Measurements from ENCODE around the gene MCUB.

The MCUB gene

GRCh38 chr4:109648266-109648996 lies 88.4 kb downstream of the MCUB start:
- TF ChIP-seq GATA3 (IDR thresholded peaks at IDR 0.05; ENCODE audit: low read depth, low read length) (no peak), GATA2 (IDR thresholded peaks at IDR 0.05; ENCODE audit: low read depth, low read length) (no peak)

DNA sequence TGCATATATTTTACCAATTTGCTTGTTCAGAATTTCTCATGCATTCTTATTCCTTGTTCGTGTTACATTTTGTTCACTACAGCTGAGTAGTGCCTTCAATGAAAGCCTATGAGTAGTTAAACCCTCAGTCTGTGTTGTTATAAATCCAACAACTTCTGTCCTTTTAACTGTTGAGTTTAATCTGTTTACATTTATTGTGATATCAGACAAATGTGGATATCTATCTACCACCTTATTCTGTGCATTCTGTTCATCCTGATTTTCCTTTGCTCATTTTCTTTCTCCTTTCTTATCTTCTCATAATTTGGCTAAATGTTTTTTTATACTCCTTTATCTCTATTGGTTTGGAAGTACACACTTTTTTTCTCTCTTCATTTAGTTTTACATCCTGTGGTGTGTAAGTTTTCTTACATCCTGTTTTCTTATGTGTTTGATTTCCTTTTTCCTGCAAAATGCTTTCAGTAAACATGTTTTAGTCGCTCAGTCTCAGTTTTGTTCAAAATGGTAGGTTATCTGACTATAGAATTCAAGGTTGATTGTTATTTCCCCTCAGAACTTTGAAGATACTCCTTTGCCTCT lies 89.0 kb downstream of the MCUB start:
- TF ChIP-seq GATA3 (IDR thresholded peaks at IDR 0.05; ENCODE audit: low read depth, low read length) (no peak), GATA2 (IDR thresholded peaks at IDR 0.05; ENCODE audit: low read depth, low read length) (no peak)

- TF ChIP-seq GATA2 (IDR thresholded peaks at IDR 0.05; ENCODE audit: low read depth, low read length), result no peak
- no peak for TF ChIP-seq GATA3 (IDR thresholded peaks at IDR 0.05; ENCODE audit: low read depth, low read length)
Measured at GRCh38 chr4:109649872-109650271, 89.8 kb downstream of the MCUB start.

GRCh38 chr4:109655396-109655795 lies 95.3 kb downstream of the MCUB start:
- TF ChIP-seq GATA2 (IDR thresholded peaks at IDR 0.05; ENCODE audit: low read depth, low read length), result no peak
- no peak for TF ChIP-seq GATA3 (IDR thresholded peaks at IDR 0.05; ENCODE audit: low read depth, low read length)

GRCh38 chr4:109657854-109658418 lies 97.9 kb downstream of the MCUB start:
- TF ChIP-seq GATA3 (IDR thresholded peaks at IDR 0.05; ENCODE audit: low read depth, low read length) (no peak), GATA2 (IDR thresholded peaks at IDR 0.05; ENCODE audit: low read depth, low read length) (no peak)

DNA sequence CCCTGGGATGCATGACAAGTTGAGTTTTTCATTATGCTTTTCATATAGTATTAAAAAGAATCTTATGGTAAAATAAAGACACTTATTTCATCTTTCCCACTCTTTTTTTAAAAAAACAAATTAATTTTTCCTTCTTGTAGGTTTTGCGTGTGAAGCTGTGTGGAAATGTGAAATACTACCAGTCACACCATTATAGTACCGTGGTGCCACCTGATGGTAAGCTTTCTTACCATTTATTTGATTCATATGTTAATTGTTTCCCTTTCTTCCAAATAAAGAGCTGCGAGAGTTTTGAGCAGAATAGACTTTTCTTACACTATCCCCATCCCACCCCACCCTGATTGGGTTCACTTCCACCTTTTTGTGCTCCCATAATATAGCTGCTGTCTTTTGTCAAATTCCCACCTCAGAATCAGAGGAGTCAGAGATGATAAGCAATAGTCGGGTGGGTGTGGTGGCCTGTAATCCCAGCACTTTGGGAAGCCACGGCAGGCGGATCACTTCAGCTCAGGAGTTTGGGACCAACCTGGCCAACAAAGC lies 98.9 kb downstream of the MCUB start:
- TF ChIP-seq GATA3 (IDR thresholded peaks at IDR 0.05; ENCODE audit: low read depth, low read length) (no peak), GATA2 (IDR thresholded peaks at IDR 0.05; ENCODE audit: low read depth, low read length) (no peak)

DNA sequence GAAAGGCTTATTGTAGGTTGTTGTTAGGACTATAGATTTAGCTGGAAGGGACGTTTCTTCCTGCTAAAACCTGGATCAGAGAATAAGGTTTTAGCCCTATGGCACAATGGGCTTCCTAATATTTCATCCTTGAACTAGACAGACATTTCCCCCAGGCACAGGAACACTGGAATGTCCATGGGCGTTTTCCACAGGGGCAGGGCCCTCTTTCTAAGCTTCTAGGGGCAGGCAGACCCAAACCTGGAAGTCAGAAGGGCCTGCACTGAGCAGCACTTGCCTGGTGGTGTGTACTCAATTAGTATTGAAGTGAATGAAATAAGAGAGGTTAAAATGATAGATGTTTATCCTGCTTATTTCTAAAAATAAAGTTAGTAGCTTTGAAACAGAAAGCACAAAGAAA lies 102.1 kb downstream of the MCUB start:
- TF ChIP-seq GATA2 (IDR thresholded peaks at IDR 0.05; ENCODE audit: low read depth, low read length) (no peak), GATA3 (IDR thresholded peaks at IDR 0.05; ENCODE audit: low read depth, low read length) (no peak)

- no peak for TF ChIP-seq GATA3 (IDR thresholded peaks at IDR 0.05; ENCODE audit: low read depth, low read length)
- no peak for TF ChIP-seq GATA2 (IDR thresholded peaks at IDR 0.05; ENCODE audit: low read depth, low read length)
Measured at GRCh38 chr4:109662771-109663170, 102.7 kb downstream of the MCUB start.

DNA sequence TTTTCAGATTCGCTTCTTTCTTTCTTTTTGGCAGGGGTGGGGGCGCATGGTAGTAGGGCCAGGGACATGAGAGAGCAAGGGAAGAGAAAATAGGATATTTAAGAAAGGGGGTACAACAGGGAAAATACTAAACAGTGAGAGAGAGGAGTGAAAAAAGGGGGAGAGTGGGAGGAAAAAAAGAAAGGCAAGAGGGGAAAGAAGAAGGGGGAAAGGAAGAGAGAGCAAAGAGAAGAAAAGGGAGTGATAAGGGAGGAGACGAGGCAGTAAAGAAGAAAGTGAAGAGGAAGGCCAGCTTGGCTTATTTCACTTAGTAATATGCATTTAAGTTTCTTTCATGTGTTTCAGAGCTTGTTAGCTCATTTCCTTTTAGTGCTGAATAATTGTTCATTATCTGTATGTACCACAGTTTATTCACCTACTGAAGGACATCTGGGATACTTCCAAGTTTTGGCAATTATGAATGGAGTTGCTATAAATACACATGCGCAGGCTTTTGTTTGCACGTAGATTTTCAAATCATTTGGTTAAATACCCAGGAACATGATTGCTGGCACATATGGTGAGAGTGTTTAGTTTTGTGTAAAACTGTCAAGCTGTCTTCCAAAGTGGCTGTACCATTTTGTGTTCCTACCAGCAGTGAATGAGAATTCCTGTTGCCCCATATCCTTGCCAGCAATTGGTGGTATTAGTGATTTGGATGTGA lies 105.9 kb downstream of the MCUB start:
- no peak for TF ChIP-seq GATA2 (IDR thresholded peaks at IDR 0.05; ENCODE audit: low read depth, low read length)

DNA sequence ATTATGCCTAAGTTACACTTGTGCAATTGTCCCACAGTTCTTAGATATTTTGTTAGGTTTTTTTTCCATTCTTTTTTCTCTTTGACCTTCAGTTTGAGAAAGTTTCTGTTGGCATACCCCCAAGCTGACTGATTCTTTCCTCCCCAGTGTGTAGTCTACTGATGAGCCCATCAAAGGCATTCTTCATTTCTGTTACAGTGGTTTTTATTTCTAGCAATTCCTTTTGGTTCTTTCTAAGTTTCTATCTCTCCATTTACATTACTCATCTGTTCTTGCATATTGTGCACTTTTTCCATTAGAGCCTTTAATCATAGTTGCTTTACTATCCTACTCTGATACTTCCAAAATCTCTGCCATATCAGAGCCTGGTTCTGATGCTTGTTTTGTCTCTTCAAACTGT lies 111.3 kb downstream of the MCUB start:
- TF ChIP-seq GATA2 (IDR thresholded peaks at IDR 0.05; ENCODE audit: low read depth, low read length), result no peak

GRCh38 chr4:109672169-109672930 lies 112.3 kb downstream of the MCUB start:
- TF ChIP-seq GATA3 (IDR thresholded peaks at IDR 0.05; ENCODE audit: low read depth, low read length), result no peak
- no peak for TF ChIP-seq GATA2 (IDR thresholded peaks at IDR 0.05; ENCODE audit: low read depth, low read length)

GRCh38 chr4:109673303-109673702 lies 113.3 kb downstream of the MCUB start:
- no peak for TF ChIP-seq GATA2 (IDR thresholded peaks at IDR 0.05; ENCODE audit: low read depth, low read length)
- no peak for TF ChIP-seq GATA3 (IDR thresholded peaks at IDR 0.05; ENCODE audit: low read depth, low read length)

DNA sequence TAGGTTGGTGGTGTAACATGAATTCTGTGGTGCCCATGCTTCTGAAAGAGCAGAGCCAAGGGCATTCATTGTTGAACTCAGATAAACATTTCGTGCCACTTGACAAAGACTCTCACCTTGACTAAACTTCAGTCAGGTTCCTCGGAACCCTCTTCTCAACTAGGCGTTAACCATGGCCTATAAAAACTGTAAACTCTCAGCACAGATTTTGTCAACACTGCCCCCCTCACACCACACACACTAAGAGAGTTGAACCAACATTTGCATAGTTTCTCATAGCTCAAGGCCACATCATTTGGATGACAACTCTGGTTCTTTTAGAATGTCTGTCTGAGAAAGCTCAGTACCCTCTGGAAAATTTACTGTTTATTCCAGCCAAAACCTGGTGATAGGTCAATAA lies 115.1 kb downstream of the MCUB start:
- TF ChIP-seq GATA2 (IDR thresholded peaks at IDR 0.05; ENCODE audit: low read depth, low read length), result no peak
- no peak for TF ChIP-seq GATA3 (IDR thresholded peaks at IDR 0.05; ENCODE audit: low read depth, low read length)

DNA sequence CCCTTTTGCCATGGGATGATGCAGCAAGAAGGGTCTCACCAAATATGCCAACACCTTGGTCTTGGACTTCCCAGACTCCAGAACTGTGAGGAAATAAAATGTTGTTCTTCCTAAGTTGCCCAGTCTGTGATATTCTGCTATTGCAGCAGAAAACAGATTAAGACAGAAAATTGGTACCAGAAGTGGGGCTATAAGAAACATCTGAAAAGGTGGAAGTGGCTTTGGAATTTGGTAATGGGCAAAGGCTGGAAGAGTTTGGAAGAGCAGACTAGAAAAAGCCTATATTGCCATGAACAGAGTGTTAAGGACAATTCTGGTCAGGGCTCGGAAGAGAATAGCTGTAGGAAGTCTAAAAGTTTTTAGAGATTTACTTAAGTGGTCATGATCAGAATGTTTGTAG lies 115.8 kb downstream of the MCUB start:
- TF ChIP-seq GATA2 (IDR thresholded peaks at IDR 0.05; ENCODE audit: low read depth, low read length) (no peak), GATA3 (IDR thresholded peaks at IDR 0.05; ENCODE audit: low read depth, low read length) (no peak)
